SK-N-SH treated with all-trans-retinoic acid at 6 μM for 48 hours (cell line): ENCODE results near the gene PSMA4.

Experiments
- ARNTL ChIP-seq: fragments of 450-650 bp; formaldehyde crosslinking; IDR thresholded peaks from 2 replicates; pipeline ENCODE4 v1.5.0; 2020; ENCODE audit warnings: low read depth, mild to moderate bottlenecking, moderate library complexity, borderline replicate concordance
- PATZ1 ChIP-seq: fragments of 250-450 bp; sonication (Bioruptor Pico); IDR thresholded peaks from 2 replicates; pipeline ENCODE4 v1.8.0; 2020; ENCODE audit warnings: mild to moderate bottlenecking, moderate library complexity, borderline replicate concordance
- POU6F1 ChIP-seq: fragments of 250-450 bp; sonication (Bioruptor Pico); IDR thresholded peaks from 2 replicates; pipeline ENCODE4 v1.8.0; 2021; ENCODE audit warnings: low read depth, mild to moderate bottlenecking, moderate library complexity, borderline replicate concordance
- PPARA ChIP-seq: fragments of 250-450 bp; sonication (Bioruptor Pico); IDR thresholded peaks from 2 replicates; pipeline ENCODE4 v1.5.0; 2020; ENCODE audit warnings: mild to moderate bottlenecking, borderline replicate concordance
- ZFP3 ChIP-seq: fragments of 250-450 bp; sonication (Bioruptor Pico); IDR thresholded peaks from 2 replicates; pipeline ENCODE4 v1.5.0; 2020; ENCODE audit warnings: mild to moderate bottlenecking, moderate library complexity
- ZNF565 ChIP-seq: fragments of 450-650 bp; formaldehyde crosslinking; conservative IDR thresholded peaks from 2 replicates; pipeline ENCODE4 v1.5.0; 2020; ENCODE audit warnings: low read depth, mild to moderate bottlenecking, moderate library complexity
- TF ChIP-seq, protein P1 (sequence below): fragments of 250-450 bp; sonication (Bioruptor Pico); IDR thresholded peaks from 2 replicates; pipeline ENCODE4 v1.5.0; 2020; ENCODE audit warnings: mild to moderate bottlenecking, moderate library complexity

DNA sequence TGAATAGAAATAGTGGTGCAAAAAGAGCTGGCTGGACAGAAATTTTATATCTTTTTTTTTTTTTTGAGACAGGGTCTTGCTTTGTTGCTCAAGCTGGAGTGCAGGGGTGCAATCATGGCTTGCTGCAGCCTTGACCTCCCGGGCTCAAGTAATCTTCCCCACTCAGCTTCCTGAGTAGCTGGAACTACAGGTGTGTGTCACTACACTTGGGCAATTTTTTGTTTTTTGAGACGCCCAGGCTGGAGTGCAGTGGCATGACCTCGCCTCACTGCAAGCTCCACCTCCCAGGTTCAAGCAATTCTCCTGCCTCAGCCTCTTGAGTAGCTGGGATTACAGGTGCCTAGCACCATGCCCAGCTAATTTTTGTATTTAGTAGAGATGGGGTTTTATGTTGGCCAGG is 58.1 kb downstream of the PSMA4 start:
- TF ChIP-seq ZFP3 (no peak), PATZ1 (CRISPR knock-in tag) (no peak), ZNF565 (CRISPR knock-in tag) (no peak), POU6F1 (CRISPR knock-in tag) (no peak), PPARA (CRISPR knock-in tag) (no peak), ARNTL (CRISPR knock-in tag) (no peak)
- TF ChIP-seq, protein P1, sequence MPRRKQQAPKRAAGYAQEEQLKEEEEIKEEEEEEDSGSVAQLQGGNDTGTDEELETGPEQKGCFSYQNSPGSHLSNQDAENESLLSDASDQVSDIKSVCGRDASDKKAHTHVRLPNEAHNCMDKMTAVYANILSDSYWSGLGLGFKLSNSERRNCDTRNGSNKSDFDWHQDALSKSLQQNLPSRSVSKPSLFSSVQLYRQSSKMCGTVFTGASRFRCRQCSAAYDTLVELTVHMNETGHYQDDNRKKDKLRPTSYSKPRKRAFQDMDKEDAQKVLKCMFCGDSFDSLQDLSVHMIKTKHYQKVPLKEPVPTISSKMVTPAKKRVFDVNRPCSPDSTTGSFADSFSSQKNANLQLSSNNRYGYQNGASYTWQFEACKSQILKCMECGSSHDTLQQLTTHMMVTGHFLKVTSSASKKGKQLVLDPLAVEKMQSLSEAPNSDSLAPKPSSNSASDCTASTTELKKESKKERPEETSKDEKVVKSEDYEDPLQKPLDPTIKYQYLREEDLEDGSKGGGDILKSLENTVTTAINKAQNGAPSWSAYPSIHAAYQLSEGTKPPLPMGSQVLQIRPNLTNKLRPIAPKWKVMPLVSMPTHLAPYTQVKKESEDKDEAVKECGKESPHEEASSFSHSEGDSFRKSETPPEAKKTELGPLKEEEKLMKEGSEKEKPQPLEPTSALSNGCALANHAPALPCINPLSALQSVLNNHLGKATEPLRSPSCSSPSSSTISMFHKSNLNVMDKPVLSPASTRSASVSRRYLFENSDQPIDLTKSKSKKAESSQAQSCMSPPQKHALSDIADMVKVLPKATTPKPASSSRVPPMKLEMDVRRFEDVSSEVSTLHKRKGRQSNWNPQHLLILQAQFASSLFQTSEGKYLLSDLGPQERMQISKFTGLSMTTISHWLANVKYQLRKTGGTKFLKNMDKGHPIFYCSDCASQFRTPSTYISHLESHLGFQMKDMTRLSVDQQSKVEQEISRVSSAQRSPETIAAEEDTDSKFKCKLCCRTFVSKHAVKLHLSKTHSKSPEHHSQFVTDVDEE (CRISPR knock-in tag): no peak
